Hepatocyte (in vitro differentiated cells): ENCODE measurements around the gene CRADD.

Experiments used
- CTCF ChIP-seq: fragments of 200-600 bp; sonication (generic); IDR thresholded peaks from 2 replicates; pipeline ENCODE4 v1.5.1; 2016; ENCODE audit warnings: antibody characterized with exemption, mild to moderate bottlenecking; ENCODE audit not compliant: poor library complexity
- EZH2phosphoT487 ChIP-seq: fragments of 200-600 bp; sonication (generic); IDR thresholded peaks from one replicate; pipeline ENCODE4 v1.6.1; 2018; ENCODE audit warnings: antibody characterized with exemption, mild to moderate bottlenecking, low read depth, moderate library complexity; ENCODE audit not compliant: unreplicated experiment, severe bottlenecking

DNA sequence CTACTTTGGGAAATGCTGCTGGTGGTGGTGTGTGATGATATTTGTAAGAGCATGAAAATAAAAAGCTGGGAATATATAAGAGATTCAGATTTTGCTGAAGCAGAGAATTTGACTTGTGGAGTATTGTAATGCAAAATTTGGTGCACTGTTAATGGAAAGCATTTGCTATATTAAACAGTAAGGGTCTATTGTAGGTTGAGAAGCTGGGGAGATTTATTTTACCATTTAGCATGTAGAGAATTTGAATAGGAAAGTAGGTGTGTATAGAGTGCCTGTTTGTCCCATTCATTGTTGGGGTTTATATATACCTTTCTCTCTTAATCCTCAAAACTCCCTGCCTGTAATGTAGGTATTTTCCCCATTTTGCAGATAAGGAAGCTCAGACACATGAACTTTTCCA lies 48.4 kb downstream of the CRADD start:
- no peak for TF ChIP-seq CTCF
- no peak for TF ChIP-seq EZH2phosphoT487
